A673 (cell line): ENCODE measurements around the gene ELOVL3.

ENCODE experiments used
- EZH2 ChIP-seq: fragments of 200-600 bp; sonication (generic); IDR thresholded peaks from 2 replicates; pipeline ENCODE4 v1.6.1; 2017; ENCODE audit warnings: borderline replicate concordance, low read depth, mild to moderate bottlenecking, mixed read lengths, antibody characterized with exemption, low read length; ENCODE audit not compliant: poor library complexity, severe bottlenecking
- TF ChIP-seq, protein P1 (sequence below): fragments of 300-800, 200-600 bp; sonication (generic); conservative IDR thresholded peaks from 2 replicates; pipeline ENCODE4 v1.5.1; 2017; ENCODE audit warnings: low read depth, mild to moderate bottlenecking, antibody characterized with exemption, low read length, moderate library complexity, mixed read lengths

- TF ChIP-seq, protein P1, sequence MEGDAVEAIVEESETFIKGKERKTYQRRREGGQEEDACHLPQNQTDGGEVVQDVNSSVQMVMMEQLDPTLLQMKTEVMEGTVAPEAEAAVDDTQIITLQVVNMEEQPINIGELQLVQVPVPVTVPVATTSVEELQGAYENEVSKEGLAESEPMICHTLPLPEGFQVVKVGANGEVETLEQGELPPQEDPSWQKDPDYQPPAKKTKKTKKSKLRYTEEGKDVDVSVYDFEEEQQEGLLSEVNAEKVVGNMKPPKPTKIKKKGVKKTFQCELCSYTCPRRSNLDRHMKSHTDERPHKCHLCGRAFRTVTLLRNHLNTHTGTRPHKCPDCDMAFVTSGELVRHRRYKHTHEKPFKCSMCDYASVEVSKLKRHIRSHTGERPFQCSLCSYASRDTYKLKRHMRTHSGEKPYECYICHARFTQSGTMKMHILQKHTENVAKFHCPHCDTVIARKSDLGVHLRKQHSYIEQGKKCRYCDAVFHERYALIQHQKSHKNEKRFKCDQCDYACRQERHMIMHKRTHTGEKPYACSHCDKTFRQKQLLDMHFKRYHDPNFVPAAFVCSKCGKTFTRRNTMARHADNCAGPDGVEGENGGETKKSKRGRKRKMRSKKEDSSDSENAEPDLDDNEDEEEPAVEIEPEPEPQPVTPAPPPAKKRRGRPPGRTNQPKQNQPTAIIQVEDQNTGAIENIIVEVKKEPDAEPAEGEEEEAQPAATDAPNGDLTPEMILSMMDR = peak; percentile 97
- TF ChIP-seq EZH2 = no peak
These were observed 3.7 kb downstream of the ELOVL3 start for GRCh38 chr10:102229810-102230263.
